Urinary bladder (tissue), 4 donors: Measurements from ENCODE around the gene BRWD1. TPM values are rescaled to one million over a fixed set of nuclear protein-coding genes. Genes with fewer than 3 reads are reported as not detected.

Experiments
- DNase-seq: peaks from one replicate; pipeline ENCODE4 v3.0.0-alpha.2; 2015; ENCODE audit errors: extremely low spot score
- H3K27ac ChIP-seq: one replicate; pipeline ENCODE4 v1.5.1; 2013; ENCODE audit warnings: low read depth, mild to moderate bottlenecking, moderate library complexity
- H3K36me3 ChIP-seq: one replicate; pipeline ENCODE4 v1.6.1; 2013; ENCODE audit warnings: mild to moderate bottlenecking, moderate library complexity; ENCODE audit not compliant: insufficient read depth
- H3K4me1 ChIP-seq: one replicate; pipeline ENCODE4 v1.6.1; 2013; ENCODE audit warnings: mild to moderate bottlenecking, moderate library complexity; ENCODE audit not compliant: insufficient read depth
- H3K4me3 ChIP-seq: one replicate; pipeline ENCODE4 v1.5.1; 2013; ENCODE audit warnings: low read depth, low read length
- WGBS: extraction: QIAGEN DNeasy Blood & Tissue Kit; methylation state at CpG from one replicate; pipeline ENCODE4 v1.1.7; 2013; 5-methylcytosine and 5-hydroxymethylcytosine counted together
- polyA plus RNA-seq: library from polyadenylated mRNA; stranded (reverse); fragments of 200-250 nt; gene quantifications from one replicate; pipeline ENCODE4 v1.2.3, GENCODE V29; 2013
- total RNA-seq: library from RNA; depleted of rRNA; stranded (reverse); fragments of >200 nt; gene quantifications from one replicate; pipeline ENCODE4 v1.2.3, GENCODE V29; 2014
- donor health status: healthy with polysubstance abuse.
- donor health status: healthy.

Gene BRWD1
- total RNA-seq (195 TPM), polyA plus RNA-seq (19.5 TPM)

GRCh38 chr21:39313571-39314142, at the start of gene BRWD1:
TSS of gene BRWD1 (minus strand) at chr21:39313632. CDS start at chr21:39313491, 141 bp downstream.
- H3K4me3 ChIP-seq = peak within 1 kb of the TSS; percentile 98
- whole genome bisulfite sequencing = under 1% methylated on average over 77 of the region's 78 CpGs
- peak; percentile 43 for DNase-seq
- peak within 1 kb of the TSS; percentile 97 for H3K27ac ChIP-seq
- H3K4me1 ChIP-seq = no peaks in the 10 kb centered on the region
- H3K36me3 ChIP-seq = no peaks in the 10 kb centered on the region

DNA sequence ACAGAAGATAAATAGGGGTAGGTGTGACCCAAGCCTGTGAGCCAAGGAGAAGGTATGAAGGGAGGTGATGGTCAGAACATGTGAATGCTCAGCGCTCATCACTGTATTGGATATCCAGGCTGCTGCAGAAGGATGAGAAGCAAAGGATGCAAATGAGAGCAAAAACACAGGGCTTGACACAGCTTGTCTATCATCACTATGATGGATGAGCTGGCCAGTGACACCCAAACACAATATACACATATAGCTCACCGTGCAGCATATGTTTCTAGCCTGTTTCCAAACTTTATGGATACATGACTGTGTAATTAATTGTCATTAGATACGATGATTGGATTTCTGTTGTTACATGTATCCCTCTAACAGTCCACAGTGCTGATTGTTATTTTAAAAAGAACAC, 49.3 kb upstream of the BRWD1 start:
- H3K4me3 ChIP-seq = no peak overlapping the region
- no peaks in the 10 kb centered on the region for H3K4me1 ChIP-seq
- DNase-seq = no peak
- H3K36me3 ChIP-seq = no peaks in the 10 kb centered on the region
- H3K27ac ChIP-seq = no peak overlapping the region
- 91% methylated on average over 3 of the region's 3 CpGs for WGBS

GRCh38 chr21:39359382-39359781, 46.0 kb upstream of the BRWD1 start:
- WGBS = 66% methylated on average over 4 of the region's 4 CpGs
- Histone ChIP-seq H3K4me3 (no peak overlapping the region), H3K4me1 (no peaks in the 10 kb centered on the region), H3K27ac (no peak overlapping the region), H3K36me3 (no peaks in the 10 kb centered on the region)
- no peak for DNase-seq

GRCh38 chr21:39353295-39353694, 39.9 kb upstream of the BRWD1 start:
- 76% methylated on average over 3 of the region's 3 CpGs for WGBS
- no peaks in the 10 kb centered on the region for H3K4me1 ChIP-seq
- H3K27ac ChIP-seq = no peak overlapping the region
- DNase-seq = no peak
- no peaks in the 10 kb centered on the region for H3K36me3 ChIP-seq
- no peak overlapping the region for H3K4me3 ChIP-seq

DNA sequence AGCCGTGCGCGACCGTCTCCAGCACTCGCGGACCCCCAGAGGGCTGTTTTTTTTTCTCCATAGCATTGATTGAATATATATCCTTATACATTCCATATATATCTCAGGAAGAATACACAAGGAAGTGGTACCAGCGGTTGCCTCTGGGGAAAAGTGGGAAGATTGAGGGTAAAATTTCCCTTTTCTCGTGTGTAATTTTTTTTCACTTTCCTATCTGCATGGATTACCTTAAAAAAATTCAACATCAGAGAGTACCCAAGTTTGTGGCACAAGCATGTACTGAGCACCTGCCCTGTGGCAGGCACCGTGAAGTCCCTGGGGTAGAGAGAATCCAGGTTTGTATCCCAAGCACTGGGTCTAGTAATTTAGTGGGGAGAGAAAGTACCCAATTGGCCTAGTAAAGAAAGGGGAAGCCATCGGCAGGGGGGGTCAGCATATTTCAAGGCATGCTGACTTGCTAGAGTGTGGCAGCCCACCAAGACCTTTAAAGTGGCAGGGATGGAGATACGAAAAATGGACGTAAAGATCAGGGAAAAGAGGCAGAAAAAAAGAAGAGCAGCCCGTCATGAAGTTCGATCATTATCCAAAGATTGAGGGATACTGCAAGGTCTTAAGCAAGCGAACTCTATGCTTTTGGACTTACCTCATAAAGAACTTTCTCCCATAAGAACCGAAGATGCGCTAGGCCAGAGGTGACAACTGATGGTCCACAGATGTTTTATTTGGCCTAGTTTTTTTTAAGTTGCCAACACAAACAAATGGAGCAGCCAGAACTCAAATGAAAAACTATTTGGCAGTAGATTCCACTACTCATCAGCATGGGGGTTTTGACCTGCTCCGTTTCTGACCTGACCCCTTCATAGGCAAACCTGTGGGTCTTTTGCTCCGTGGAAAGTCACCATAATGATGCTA, 36.9 kb upstream of the BRWD1 start:
- Histone ChIP-seq H3K4me3 (peak overlapping the region; percentile 14), H3K27ac (peak overlapping the region; percentile 61), H3K4me1 (no peaks in the 10 kb centered on the region), H3K36me3 (no peaks in the 10 kb centered on the region)
- DNase-seq = no peak
- WGBS = 74% methylated on average over 19 of the region's 19 CpGs

DNA sequence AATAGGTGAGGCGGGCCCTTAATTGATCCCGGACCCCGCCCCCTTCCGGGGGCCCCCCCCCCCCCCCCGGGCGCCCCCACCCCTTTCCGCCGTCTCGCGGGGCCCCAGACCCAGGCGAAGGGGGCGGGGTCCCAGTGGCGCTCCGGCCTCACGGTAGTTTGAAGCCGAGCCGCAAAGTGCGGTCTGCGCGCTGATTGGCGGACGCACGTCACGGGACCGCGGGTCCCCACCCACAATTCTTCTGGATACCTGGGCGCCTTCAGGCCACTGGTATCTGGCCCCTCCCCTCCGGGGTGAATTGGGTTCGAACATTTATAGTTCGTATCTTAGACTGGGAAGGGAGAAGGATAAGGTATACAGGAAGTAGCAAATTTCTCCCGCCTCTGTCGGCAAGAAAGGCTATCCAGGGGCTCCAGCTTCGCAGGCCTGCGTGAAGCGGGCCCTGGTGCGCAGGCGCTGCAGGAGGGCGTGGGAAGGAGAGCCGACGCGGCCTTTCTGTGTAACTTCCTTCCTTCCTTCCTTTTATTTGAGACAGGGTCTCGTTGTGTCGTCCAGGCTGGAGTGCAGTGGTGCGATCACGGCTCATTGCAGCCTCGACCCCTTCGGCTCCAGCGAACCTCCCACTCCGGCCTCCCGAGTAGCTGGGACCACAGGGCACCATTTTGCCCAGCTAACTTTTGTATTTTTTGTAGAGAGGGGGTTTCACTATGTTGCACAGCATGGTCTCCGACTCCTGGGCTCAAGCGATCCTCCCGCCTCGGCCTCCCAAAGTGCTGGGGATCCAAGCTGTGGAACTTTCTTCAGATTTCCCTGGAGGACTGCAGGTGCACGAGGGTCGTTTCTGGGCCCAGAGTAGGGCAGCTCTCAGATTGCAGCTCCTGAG, 36.0 kb upstream of the BRWD1 start:
- Histone ChIP-seq H3K4me1 (no peaks in the 10 kb centered on the region), H3K4me3 (peak overlapping the region; percentile 94), H3K27ac (peak overlapping the region; percentile 61), H3K36me3 (no peaks in the 10 kb centered on the region)
- whole genome bisulfite sequencing = 12% methylated on average over 56 of the region's 56 CpGs
- peak; percentile 94 for DNase-seq

DNA sequence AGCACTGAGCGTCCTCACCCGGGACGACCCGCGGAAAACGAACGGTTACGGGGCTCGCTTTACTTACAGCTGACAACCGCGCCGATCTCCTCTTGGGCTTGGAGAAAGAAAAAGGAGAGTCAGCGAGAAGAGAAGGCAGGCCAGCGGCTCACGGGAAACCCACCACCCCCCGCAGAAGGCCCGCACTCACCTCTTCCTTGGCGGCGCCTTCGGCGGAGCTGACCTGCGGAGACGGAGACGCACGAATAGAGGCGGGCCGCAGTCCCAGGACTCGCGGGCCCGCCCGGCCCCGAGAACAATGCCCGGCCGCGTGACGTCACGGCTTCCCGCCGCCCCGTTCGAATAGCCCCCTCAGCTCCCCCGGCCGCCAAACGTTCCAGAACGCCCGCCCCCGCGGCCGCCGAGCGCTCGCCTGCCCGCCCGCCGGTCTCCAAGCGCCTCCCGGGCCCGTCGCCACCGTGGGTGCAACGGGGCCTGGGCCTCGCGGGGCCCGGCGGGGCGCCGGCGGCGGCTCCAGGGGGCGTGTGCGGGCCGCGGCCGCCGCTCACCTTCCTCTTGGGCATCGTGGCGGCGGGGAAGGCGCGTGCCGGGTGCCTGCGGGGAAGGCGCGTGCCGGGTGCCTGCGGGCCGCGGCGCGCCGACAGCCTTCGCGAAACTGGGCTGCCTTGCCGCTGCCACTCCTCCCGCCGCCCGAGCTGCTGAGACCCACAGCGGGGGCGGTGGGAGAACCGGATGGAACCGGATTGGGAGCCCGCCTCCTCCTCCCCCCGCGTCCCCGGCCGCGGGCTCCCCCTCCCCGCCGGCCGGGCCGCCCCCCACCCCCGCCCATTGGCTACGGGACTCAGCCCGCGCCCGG, 35.2 kb upstream of the BRWD1 start, which contains the start of gene HMGN1:
TSS of gene HMGN1 (minus strand) at position 734 of the 856 bp plus-strand sequence. CDS start at position 563, 171 bp downstream.
- under 1% methylated on average over 107 of the region's 116 CpGs for WGBS
- H3K4me1 ChIP-seq = no peaks in the 10 kb centered on the region

GRCh38 chr21:39348040-39348354, 34.6 kb upstream of the BRWD1 start:
- DNase-seq = no peak
- Histone ChIP-seq H3K27ac (peak overlapping the region; percentile 98), H3K4me1 (no peaks in the 10 kb centered on the region), H3K4me3 (peak overlapping the region; percentile 94), H3K36me3 (peaks cover 5% of the 10 kb centered on the region)
- 1% methylated on average over 11 of the region's 11 CpGs for WGBS

More for the DNA sequence above, 35.2 kb upstream of the BRWD1 start, which contains the start of gene HMGN1:
- no peak for DNase-seq
- peak within 1 kb of the TSS; percentile 98 for H3K27ac ChIP-seq
- H3K4me3 ChIP-seq = peak within 1 kb of the TSS; percentile 94
- H3K36me3 ChIP-seq = peaks cover 3% of the 10 kb centered on the region

DNA sequence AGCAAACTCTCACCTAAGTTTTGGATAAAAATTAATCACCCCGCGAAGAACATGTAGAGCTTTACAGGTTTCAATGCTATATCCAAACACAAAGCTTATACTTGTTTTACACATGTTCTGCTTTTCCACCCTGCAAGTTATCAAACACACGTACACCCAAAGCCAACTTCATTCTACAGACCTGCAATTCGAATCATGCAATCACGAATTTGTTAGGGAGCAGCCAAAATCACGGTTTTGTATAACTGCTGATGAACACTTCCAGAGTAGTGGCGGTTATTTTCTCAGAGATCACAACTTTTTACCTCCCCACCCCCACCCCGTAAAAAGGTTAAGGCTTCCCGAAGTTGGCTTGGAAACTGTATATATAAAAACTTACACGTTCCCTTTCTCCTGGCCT, 34.1 kb upstream of the BRWD1 start:
- H3K27ac ChIP-seq = no peak overlapping the region
- no peak for DNase-seq
- peak overlapping the region; percentile 94 for H3K4me3 ChIP-seq
- peaks cover 5% of the 10 kb centered on the region for H3K36me3 ChIP-seq
- no peaks in the 10 kb centered on the region for H3K4me1 ChIP-seq
- WGBS = 8% methylated on average over 10 of the region's 10 CpGs

- Histone ChIP-seq H3K27ac (no peak overlapping the region), H3K4me3 (no peak overlapping the region), H3K4me1 (no peaks in the 10 kb centered on the region), H3K36me3 (peaks cover 5% of the 10 kb centered on the region)
- no peak for DNase-seq
- 40% methylated on average over 7 of the region's 7 CpGs for WGBS
Measured at GRCh38 chr21:39346671-39347331, 33.4 kb upstream of the BRWD1 start.

- H3K27ac ChIP-seq = no peak overlapping the region
Measured at GRCh38 chr21:39346206-39346605, 32.8 kb upstream of the BRWD1 start.

DNA sequence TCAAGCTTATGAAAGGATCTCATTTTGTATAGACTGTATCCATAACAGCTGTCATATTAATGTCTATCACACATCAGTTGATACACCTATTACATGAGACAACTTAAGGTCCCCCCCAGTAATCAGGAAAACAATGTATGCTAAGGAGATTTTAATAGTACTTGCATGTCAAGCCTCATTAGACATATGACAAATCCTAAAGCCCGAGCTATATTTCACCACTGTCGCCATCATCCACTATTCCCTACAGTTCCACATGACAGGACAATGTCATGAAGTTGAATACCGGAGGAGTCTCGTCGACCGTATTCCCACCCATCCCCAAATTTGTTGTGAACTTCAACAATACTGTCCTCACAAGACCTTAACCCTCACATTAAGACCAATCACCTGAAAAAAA, 32.0 kb upstream of the BRWD1 start:
- Histone ChIP-seq H3K36me3 (peaks cover 7% of the 10 kb centered on the region), H3K4me3 (no peak overlapping the region), H3K27ac (no peak overlapping the region), H3K4me1 (no peaks in the 10 kb centered on the region)
- DNase-seq = no peak
- WGBS = 80% methylated on average over 6 of the region's 6 CpGs

More at GRCh38 chr21:39346206-39346605, 32.8 kb upstream of the BRWD1 start:
- H3K36me3 ChIP-seq = peaks cover 7% of the 10 kb centered on the region
- H3K4me1 ChIP-seq = no peaks in the 10 kb centered on the region
- 36% methylated on average over 3 of the region's 3 CpGs for WGBS
- H3K4me3 ChIP-seq = no peak overlapping the region
- no peak for DNase-seq
